Mucosa of descending colon (tissue), 3 donors: Measurements from ENCODE around the gene SPTB. TPM values are rescaled to one million over a fixed set of nuclear protein-coding genes. Genes with fewer than 3 reads are reported as not detected.

ENCODE experiments used
- ATAC-seq: fragments of 200-7000 bp; cut with Tn5 transposase; one replicate; pipeline ENCODE4 v1.9.1; 2020; ENCODE audit warnings: mild to moderate bottlenecking, moderate library complexity
- DNase-seq, 3 donors: peaks; one replicate each; pipeline ENCODE4 v3.0.0-alpha.2; 2020
- H3K36me3 ChIP-seq: fragments of 200-600 bp; one replicate; pipeline ENCODE4 v1.8.0; 2021; ENCODE audit warnings: low read depth, mild to moderate bottlenecking
- H3K4me1 ChIP-seq: fragments of 200-600 bp; one replicate; pipeline ENCODE4 v1.8.0; 2021; ENCODE audit warnings: low read depth, mild to moderate bottlenecking
- H3K4me3 ChIP-seq: fragments of 200-600 bp; one replicate; pipeline ENCODE4 v1.8.0; 2021; ENCODE audit warnings: mild to moderate bottlenecking
- H3K9me3 ChIP-seq: fragments of 200-600 bp; one replicate; pipeline ENCODE4 v1.8.0; 2021; ENCODE audit warnings: mild to moderate bottlenecking
- CTCF ChIP-seq: fragments of 200-600 bp; IDR thresholded peaks from one replicate; pipeline ENCODE4 v1.8.0; 2022; ENCODE audit warnings: antibody characterized with exemption, mild to moderate bottlenecking
- intact Hi-C, 2 donors: fragments of 100-400 bp; cut with DNase I in 1 of 2; cut with micrococcal nuclease in 1 of 2; formaldehyde crosslinking; loops; one replicate each; pipeline versions ENCODE4 v1.11.0 to v1.11.1; 2022; cut with DNase I, micrococcal nuclease
- total RNA-seq, 3 donors: library from RNA; stranded (reverse); fragmentation: NEBNext Ultra II Directional in 2 of 3; extraction: Animal tissue kit (Norgen Biotek cat#: 25700) in 2 of 3; gene quantifications; one replicate each; pipeline versions ENCODE4 v1.2.1 to v1.2.4, GENCODE V29; 2021 to 2023
- donor health status: DM: no; HTN: no; CAD: no; lungs with moderate emphysema.
- donor health status: DM: no; HTN: no; CAD: no.
- donor health status: DM: no; HTN: yes; CAD: no.

SPTB gene
- total RNA-seq, 3 donors from 2014 or later, result 0.35 to 1.4 (median 0.51) TPM

GRCh38 chr14:64709126-64709525, 170.6 kb downstream of the SPTB start:
- H3K9me3 ChIP-seq, result no peaks in the 10 kb centered on the region
- no peak for TF ChIP-seq CTCF
- no peaks in the 10 kb centered on the region for H3K36me3 ChIP-seq
- DNase-seq, result no peak
- no peak overlapping the region for H3K4me3 ChIP-seq
- ATAC-seq, result no peak
- intact Hi-C loops, result no loop called here
- H3K4me1 ChIP-seq, result peaks cover 33% of the 10 kb centered on the region

- TF ChIP-seq CTCF, result no peak
- Histone ChIP-seq H3K36me3 (no peaks in the 10 kb centered on the region), H3K4me3 (no peak overlapping the region), H3K4me1 (peaks cover 33% of the 10 kb centered on the region), H3K9me3 (no peaks in the 10 kb centered on the region)
- intact Hi-C loops, result no loop called here
- ATAC-seq (peak; percentile 14), DNase-seq (peak in 2 of 3 donors; percentile 58 to 77)
These were observed 171.3 kb downstream of the SPTB start for GRCh38 chr14:64708148-64709004.

- intact Hi-C loops, result no loop called here
- DNase-seq (no peak), ATAC-seq (peak; percentile 37)
- H3K9me3 ChIP-seq, result no peaks in the 10 kb centered on the region
- H3K36me3 ChIP-seq, result no peaks in the 10 kb centered on the region
- no peak overlapping the region for H3K4me3 ChIP-seq
- TF ChIP-seq CTCF, result no peak
- H3K4me1 ChIP-seq, result peaks cover 33% of the 10 kb centered on the region
These were observed 172.0 kb downstream of the SPTB start for GRCh38 chr14:64707661-64708060.

- H3K36me3 ChIP-seq, result no peaks in the 10 kb centered on the region
- no peaks in the 10 kb centered on the region for H3K9me3 ChIP-seq
- H3K4me3 ChIP-seq, result no peak overlapping the region
- ATAC-seq (no peak), DNase-seq (peak in 2 of 3 donors; percentile 46 to 65)
- TF ChIP-seq CTCF, result no peak
- H3K4me1 ChIP-seq, result peaks cover 35% of the 10 kb centered on the region
- intact Hi-C loops, result no loop called here
These were observed 173.0 kb downstream of the SPTB start for GRCh38 chr14:64706593-64707193.

GRCh38 chr14:64706119-64706592, 173.6 kb downstream of the SPTB start:
- intact Hi-C loops, result no loop called here
- no peaks in the 10 kb centered on the region for H3K9me3 ChIP-seq
- peaks cover 35% of the 10 kb centered on the region for H3K4me1 ChIP-seq

More at GRCh38 chr14:64706119-64706592, 173.6 kb downstream of the SPTB start:
- ATAC-seq (no peak), DNase-seq (no peak)
- Histone ChIP-seq H3K4me3 (no peak overlapping the region), H3K36me3 (no peaks in the 10 kb centered on the region)
- TF ChIP-seq CTCF, result no peak
